MV-4-11 (cell line): ENCODE data around the gene MFRP.
A peak's percentile ranks its signal among the peaks of the same experiment; 100 is the strongest.

Source experiments
- DNase-seq: peaks from one replicate; lab custom pipeline; 2025; lab: John Stamatoyannopoulos, UW

Gene MFRP

GRCh38 chr11:119295178-119295577, 51.3 kb downstream of the MFRP start:
- peak; percentile 27 for DNase-seq

- no peak for DNase-seq
Measured at GRCh38 chr11:119293461-119293860, 53.0 kb downstream of the MFRP start.

DNA sequence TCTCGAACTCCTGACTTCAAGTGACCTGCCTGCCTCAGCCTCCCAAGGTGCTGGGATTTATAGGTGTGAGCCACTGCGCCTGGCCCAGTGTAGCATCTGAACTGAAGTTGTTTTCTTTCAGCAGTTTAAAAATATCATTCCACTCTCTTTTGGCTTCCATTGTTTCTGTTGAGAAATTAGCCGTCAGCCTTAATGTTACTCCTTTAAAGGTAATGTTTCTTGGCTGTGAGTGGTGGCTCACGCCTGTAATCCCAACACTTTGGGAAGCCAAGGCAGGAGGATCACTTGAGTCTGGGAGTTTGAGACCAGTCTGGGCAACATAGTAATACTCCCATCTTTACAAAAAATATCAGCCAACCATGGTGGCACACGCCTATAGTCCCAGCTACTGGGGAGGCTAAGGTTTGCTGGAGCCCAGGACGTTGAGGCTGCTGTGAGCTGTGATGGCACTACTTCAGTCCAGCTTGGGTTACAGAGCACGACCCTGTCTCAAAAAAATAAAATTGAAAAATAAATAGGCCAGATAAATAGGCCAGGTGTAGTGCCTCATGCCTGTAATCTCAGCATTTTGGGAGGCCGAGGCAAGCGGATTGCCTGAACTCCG, 55.5 kb downstream of the MFRP start:
- DNase-seq = no peak
